Keratinocyte (primary cell): ENCODE measurements around the gene SPDYC. TPM values are rescaled to one million over a fixed set of nuclear protein-coding genes. Genes with fewer than 3 reads are reported as not detected.

Experiments
- DNase-seq: peaks from one replicate; pipeline ENCODE4 v3.0.0-alpha.2; 2011; ENCODE audit warnings: low read depth, missing footprints, low spot score
- FAIRE-seq: peaks from 2 replicates; lab custom pipeline; 2011; peaks lifted over from hg19 to GRCh38; lab: Jason Lieb, UNC
- H2AFZ ChIP-seq: 2 replicates; pipeline ENCODE4 v1.6.0; 2012; ENCODE audit warnings: low read length, control low read depth, inconsistent platforms; ENCODE audit not compliant: control insufficient read depth
- H3K27ac ChIP-seq: 2 replicates; pipeline ENCODE4 v1.5.1; 2011; ENCODE audit warnings: low read length; ENCODE audit not compliant: control insufficient read depth, insufficient read depth
- H3K27me3 ChIP-seq: 3 replicates; pipeline ENCODE4 v1.6.0; 2011; ENCODE audit warnings: low read length; ENCODE audit not compliant: control insufficient read depth, insufficient read depth; ENCODE audit errors: extremely low read depth
- H3K36me3 ChIP-seq, 2 experiments: 2 replicates in 1 of 2; 3 replicates in 1 of 2; pipeline ENCODE4 v1.5.1; 2011; ENCODE audit warnings: low read length in 2 of 2, mild to moderate bottlenecking in 1 of 2; ENCODE audit not compliant: control insufficient read depth in 2 of 2, insufficient read depth in 2 of 2; ENCODE audit errors: extremely low read depth in 1 of 2
- H3K4me1 ChIP-seq: 3 replicates; pipeline ENCODE4 v1.5.1; 2011; ENCODE audit warnings: low read length; ENCODE audit not compliant: control insufficient read depth, insufficient read depth; ENCODE audit errors: extremely low read depth
- H3K4me2 ChIP-seq: 3 replicates; pipeline ENCODE4 v1.6.0; 2011; ENCODE audit warnings: low read depth, low read length; ENCODE audit not compliant: control insufficient read depth, insufficient read depth; ENCODE audit errors: extremely low read depth
- H3K4me3 ChIP-seq, 3 experiments: fragments of 200-600 bp in 1 of 3; sonication (generic) in 1 of 3; 2 replicates in 2 of 3; 3 replicates in 1 of 3; pipeline ENCODE4 v1.5.1; 2011 to 2016; ENCODE audit warnings: low read length in 3 of 3, mild to moderate bottlenecking in 3 of 3, control low read depth in 2 of 3, inconsistent platforms in 1 of 3, low read depth in 1 of 3, mixed read lengths in 1 of 3, mixed run types in 1 of 3, moderate library complexity in 1 of 3; ENCODE audit not compliant: control insufficient read depth in 2 of 3, insufficient read depth in 2 of 3; ENCODE audit errors: extremely low read depth in 1 of 3
- H3K79me2 ChIP-seq: 2 replicates; pipeline ENCODE4 v1.6.0; 2012; ENCODE audit warnings: low read length; ENCODE audit not compliant: control insufficient read depth, insufficient read depth
- H3K9ac ChIP-seq: 3 replicates; pipeline ENCODE4 v1.6.0; 2011; ENCODE audit warnings: low read length; ENCODE audit not compliant: control insufficient read depth, insufficient read depth; ENCODE audit errors: extremely low read depth
- H3K9me1 ChIP-seq: 3 replicates; pipeline ENCODE4 v1.6.0; 2011; ENCODE audit warnings: low read length; ENCODE audit not compliant: control insufficient read depth, insufficient read depth; ENCODE audit errors: extremely low read depth
- H3K9me3 ChIP-seq: 2 replicates; pipeline ENCODE4 v1.5.1; 2012; ENCODE audit warnings: low read depth, low read length; ENCODE audit not compliant: control insufficient read depth
- H4K20me1 ChIP-seq: 3 replicates; pipeline ENCODE4 v1.6.0; 2011; ENCODE audit warnings: low read length; ENCODE audit not compliant: control insufficient read depth, insufficient read depth; ENCODE audit errors: extremely low read depth
- CTCF ChIP-seq, 3 experiments: IDR thresholded peaks in 1 of 3; conservative IDR thresholded peaks in 1 of 3; optimal IDR thresholded peaks in 1 of 3; 2 replicates in 2 of 3; 3 replicates in 1 of 3; pipeline versions ENCODE3 to v1.5.1; 2011; ENCODE audit warnings: low read length in 3 of 3, mild to moderate bottlenecking in 3 of 3, moderate library complexity in 2 of 3, control low read depth in 1 of 3, inconsistent platforms in 1 of 3; ENCODE audit not compliant: insufficient read depth in 2 of 3; ENCODE audit errors: extremely low read depth in 1 of 3
- EZH2 ChIP-seq: IDR thresholded peaks from one replicate; pipeline ENCODE4 v1.6.1; 2012; ENCODE audit warnings: inconsistent platforms, mild to moderate bottlenecking, low read length, moderate library complexity
- dilution Hi-C: fragments of 300-500 bp; cut with MboI; formaldehyde crosslinking; loops from one replicate; pipeline ENCODE4 v1.7.0; 2020; ENCODE audit warnings: low sequenced_read_pairs; ENCODE audit not compliant: extremely low pct_ligation_motif_present
- polyA plus RNA-seq, 5 experiments: library from polyadenylated mRNA; depleted of rRNA in 3 of 5; stranded (reverse) in 3 of 5; stranded (forward) in 1 of 5; unstranded in 1 of 5; fragments of >200 nt; gene quantifications; 1 replicate in 1 of 5; 2 replicates in 3 of 5; 3 replicates in 1 of 5; pipeline versions ENCODE4 v1.2.1 to v1.2.3, GENCODE V29; 2011 to 2012; ENCODE audit warnings: missing spikeins in 2 of 5, low read depth in 1 of 5, low replicate concordance in 1 of 5

The SPDYC gene
- polyA plus RNA-seq, 1 donor (not counting 4 experiments of a cell fraction or from before 2014, with no cell fraction given): not detected

GRCh38 chr11:65204646-65205601, 34.9 kb downstream of the SPDYC start:
- H2AFZ ChIP-seq: no peak overlapping the region
- no peak overlapping the region for H3K4me3 ChIP-seq
- H3K9me3 ChIP-seq: no peaks in the 10 kb centered on the region
- no peak overlapping the region for H3K27ac ChIP-seq
- peaks cover 4% of the 10 kb centered on the region for H3K79me2 ChIP-seq
- H4K20me1 ChIP-seq: peaks cover 6% of the 10 kb centered on the region
- peaks cover 51 to 57% of the 10 kb centered on the region in 2 experiments for H3K36me3 ChIP-seq
- no peak overlapping the region for H3K4me2 ChIP-seq
- H3K27me3 ChIP-seq: no peaks in the 10 kb centered on the region
- no peak for DNase-seq
- TF ChIP-seq CTCF (optimal IDR thresholded peaks at IDR 0.05 in 1 of 3, IDR thresholded peaks at IDR 0.05 in 1 of 3, conservative IDR thresholded peaks at IDR 0.05 in 1 of 3; ENCODE audit: extremely low read depth in 1 of 3, insufficient read depth in 2 of 3, low read length in 3 of 3) (peak; percentile 74 to 94 (median 83)), EZH2 (no peak)
- no peak for FAIRE-seq
- H3K9me1 ChIP-seq: no peaks in the 10 kb centered on the region
- no peak overlapping the region for H3K9ac ChIP-seq
- dilution Hi-C loops: no loop called here
- H3K4me1 ChIP-seq: no peaks in the 10 kb centered on the region

- H2AFZ ChIP-seq: no peak overlapping the region
- no peak overlapping the region for H3K9ac ChIP-seq
- H3K27ac ChIP-seq: no peak overlapping the region
- no peak overlapping the region for H3K4me2 ChIP-seq
- FAIRE-seq (no peak), DNase-seq (no peak)
- H3K27me3 ChIP-seq: no peaks in the 10 kb centered on the region
- peaks cover 51 to 55% of the 10 kb centered on the region in 2 experiments for H3K36me3 ChIP-seq
- H4K20me1 ChIP-seq: peaks cover 6% of the 10 kb centered on the region
- no peak for TF ChIP-seq CTCF (optimal IDR thresholded peaks at IDR 0.05 in 1 of 3, IDR thresholded peaks at IDR 0.05 in 1 of 3, conservative IDR thresholded peaks at IDR 0.05 in 1 of 3; ENCODE audit: extremely low read depth in 1 of 3, insufficient read depth in 2 of 3, low read length in 3 of 3)
- no peak for TF ChIP-seq EZH2
- H3K79me2 ChIP-seq: peaks cover 2% of the 10 kb centered on the region
- no peaks in the 10 kb centered on the region for H3K4me1 ChIP-seq
- no peaks in the 10 kb centered on the region for H3K9me3 ChIP-seq
- dilution Hi-C loops: no loop called here
- no peaks in the 10 kb centered on the region for H3K9me1 ChIP-seq
- H3K4me3 ChIP-seq: no peak overlapping the region
Measured at GRCh38 chr11:65205602-65205967, 35.6 kb downstream of the SPDYC start.
